ENCODE measurements around the gene APRT. TPM values are rescaled to one million over a fixed set of nuclear protein-coding genes. Genes with fewer than 3 reads are reported as not detected.

The APRT gene
- total and polyA plus RNA-seq, 2 of the 4 experiments (the other 2 are of a cell fraction), result 40.5 to 157 TPM

- H3K4me3 ChIP-seq (ENCODE audit: insufficient read depth, low read depth, low read length), result no peak overlapping the region
- H2AFZ ChIP-seq (replicated peaks; ENCODE audit: low read length, poor library complexity), result peak overlapping the region; percentile 32
- H3K79me1 ChIP-seq (ENCODE audit: low read depth in 1 of 2, low read length in 2 of 2), result peaks cover 4 to 10% of the 10 kb centered on the region in 2 experiments; a peak in 2 of 4 replicates
- TF ChIP-seq RAD21 (IDR thresholded peaks at IDR 0.05; ENCODE audit: low read length) (no peak), CEBPB (IDR thresholded peaks at IDR 0.05; ENCODE audit: low read depth, low read length) (no peak), MAFK (IDR thresholded peaks at IDR 0.05; ENCODE audit: low read depth, low read length) (no peak), CHD1 (IDR thresholded peaks at IDR 0.05; ENCODE audit: low read depth, low read length) (no peak), MXI1 (IDR thresholded peaks at IDR 0.05; ENCODE audit: borderline replicate concordance, low read depth, low read length) (no peak), RCOR1 (IDR thresholded peaks at IDR 0.05; ENCODE audit: insufficient replicate concordance, low read length) (no peak), FOS (IDR thresholded peaks at IDR 0.05; ENCODE audit: low read depth, low read length) (no peak), MAZ (IDR thresholded peaks at IDR 0.05; ENCODE audit: borderline replicate concordance, low read depth, low read length) (no peak), NFE2L2 (IDR thresholded peaks at IDR 0.05; ENCODE audit: low read depth, low read length) (no peak), SMC3 (IDR thresholded peaks at IDR 0.05; ENCODE audit: low read depth, low read length) (no peak), BHLHE40 (IDR thresholded peaks at IDR 0.05; ENCODE audit: low read depth, low read length) (no peak), RFX5 (IDR thresholded peaks at IDR 0.05; ENCODE audit: low read depth, low read length) (no peak)
- TF ChIP-seq, protein P1, sequence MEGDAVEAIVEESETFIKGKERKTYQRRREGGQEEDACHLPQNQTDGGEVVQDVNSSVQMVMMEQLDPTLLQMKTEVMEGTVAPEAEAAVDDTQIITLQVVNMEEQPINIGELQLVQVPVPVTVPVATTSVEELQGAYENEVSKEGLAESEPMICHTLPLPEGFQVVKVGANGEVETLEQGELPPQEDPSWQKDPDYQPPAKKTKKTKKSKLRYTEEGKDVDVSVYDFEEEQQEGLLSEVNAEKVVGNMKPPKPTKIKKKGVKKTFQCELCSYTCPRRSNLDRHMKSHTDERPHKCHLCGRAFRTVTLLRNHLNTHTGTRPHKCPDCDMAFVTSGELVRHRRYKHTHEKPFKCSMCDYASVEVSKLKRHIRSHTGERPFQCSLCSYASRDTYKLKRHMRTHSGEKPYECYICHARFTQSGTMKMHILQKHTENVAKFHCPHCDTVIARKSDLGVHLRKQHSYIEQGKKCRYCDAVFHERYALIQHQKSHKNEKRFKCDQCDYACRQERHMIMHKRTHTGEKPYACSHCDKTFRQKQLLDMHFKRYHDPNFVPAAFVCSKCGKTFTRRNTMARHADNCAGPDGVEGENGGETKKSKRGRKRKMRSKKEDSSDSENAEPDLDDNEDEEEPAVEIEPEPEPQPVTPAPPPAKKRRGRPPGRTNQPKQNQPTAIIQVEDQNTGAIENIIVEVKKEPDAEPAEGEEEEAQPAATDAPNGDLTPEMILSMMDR (conservative IDR thresholded peaks at IDR 0.05; ENCODE audit: low read depth, low read length), result no peak
- TF ChIP-seq, protein P2, sequence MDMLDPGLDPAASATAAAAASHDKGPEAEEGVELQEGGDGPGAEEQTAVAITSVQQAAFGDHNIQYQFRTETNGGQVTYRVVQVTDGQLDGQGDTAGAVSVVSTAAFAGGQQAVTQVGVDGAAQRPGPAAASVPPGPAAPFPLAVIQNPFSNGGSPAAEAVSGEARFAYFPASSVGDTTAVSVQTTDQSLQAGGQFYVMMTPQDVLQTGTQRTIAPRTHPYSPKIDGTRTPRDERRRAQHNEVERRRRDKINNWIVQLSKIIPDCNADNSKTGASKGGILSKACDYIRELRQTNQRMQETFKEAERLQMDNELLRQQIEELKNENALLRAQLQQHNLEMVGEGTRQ (IDR thresholded peaks at IDR 0.05; ENCODE audit: low read depth, low read length), result no peak
- H3K9me1 ChIP-seq (ENCODE audit: insufficient read depth, low read length), result no peaks in the 10 kb centered on the region
- no peak overlapping the region for H4K8ac ChIP-seq (ENCODE audit: low read depth in 2 of 2, low read length in 2 of 2)
- intact Hi-C loops (cut with micrococcal nuclease) (no loop called here), in situ Hi-C loops (cut with MboI; ENCODE audit: low sequenced_read_pairs) (no loop called here), dilution Hi-C loops (cut with HindIII; ENCODE audit: low sequenced_read_pairs, unreplicated experiment) (no loop called here)
- no peak overlapping the region for H4K5ac ChIP-seq (ENCODE audit: low read depth, low read length)
- H3K23ac ChIP-seq (ENCODE audit: low read depth, low read length), result no peak overlapping the region
- no peak overlapping the region for H3K18ac ChIP-seq (ENCODE audit: low read depth, low read length)
- H2BK15ac ChIP-seq (ENCODE audit: low read depth, low read length), result no peak overlapping the region
- H2BK20ac ChIP-seq (ENCODE audit: low read depth, low read length), result no peak overlapping the region
- H3K27me3 ChIP-seq (ENCODE audit: control insufficient read depth, insufficient read depth, low read length), result no peaks in the 10 kb centered on the region
- H3K4me2 ChIP-seq (ENCODE audit: low read depth, low read length), result no peak overlapping the region
- H3K4me1 ChIP-seq (ENCODE audit: control insufficient read depth, insufficient read depth, low read length), result peaks cover 3% of the 10 kb centered on the region; the same call in 1 of the 2 replicates
- H2AK9ac ChIP-seq (replicated peaks; ENCODE audit: low read depth, low read length, poor library complexity), result no peak overlapping the region
- POLR2A ChIA-PET (ENCODE audit: unreplicated experiment), result no interaction called here
- CTCF ChIA-PET, result no interaction called here
- H3K9me3 ChIP-seq (ENCODE audit: control insufficient read depth, insufficient read depth, low read length), result no peaks in the 10 kb centered on the region
- H2BK5ac ChIP-seq (ENCODE audit: low read depth, low read length, poor library complexity, severe bottlenecking), result no peak overlapping the region
- no peak overlapping the region for H3K56ac ChIP-seq (ENCODE audit: extremely low read depth, insufficient read depth, low read length)
- DNase-seq (no peak), ATAC-seq (ENCODE audit: low read depth) (no peak)
- BruUV-seq (replicated peaks), result no TSS peak
- WGBS, 2 experiments (ENCODE audit: extremely low coverage in 2 of 2, insufficient read length in 1 of 2), result 93% methylated on average over 22 of the region's 40 CpGs; no CpG with 5 or more reads in 1 of the 2 experiments
- peaks cover 31% of the 10 kb centered on the region for H3K36me3 ChIP-seq (ENCODE audit: control insufficient read depth, insufficient read depth, low read length)
- H2AK5ac ChIP-seq (ENCODE audit: low read depth, low read length), result no peak overlapping the region
- H3K4ac ChIP-seq (ENCODE audit: low read depth, low read length), result no peak overlapping the region
- H3K9ac ChIP-seq (ENCODE audit: low read depth, low read length), result no peak overlapping the region
- H4K91ac ChIP-seq (ENCODE audit: insufficient read depth, low read depth, low read length), result no peak overlapping the region
- no peak overlapping the region for H3K14ac ChIP-seq (replicated peaks; ENCODE audit: low read depth, low read length)
- H2BK120ac ChIP-seq (ENCODE audit: low read depth, low read length), result no peak overlapping the region
- H3K27ac ChIP-seq (ENCODE audit: insufficient read depth, low read length), result no peak overlapping the region
- peaks cover 8% of the 10 kb centered on the region; the same call in 1 of the 2 replicates for H4K20me1 ChIP-seq (ENCODE audit: insufficient read depth, low read length)
These were observed 30.0 kb upstream of the APRT start for GRCh38 chr16:88841521-88842307.

Measured in IMR-90 (cell line).